T-cell (primary cell): ENCODE measurements around the gene HYDIN. TPM values are rescaled to one million over a fixed set of nuclear protein-coding genes. Genes with fewer than 3 reads are reported as not detected.
"Not testable (repeated sequence)": the region's sequence is repeated elsewhere in the genome, so short reads cannot be mapped to it uniquely, and the experiment has no call there.

ENCODE experiments used
- ATAC-seq, 4 experiments: fragments of 200-7000 bp in 3 of 4; fragments of 150-1000 bp in 1 of 4; cut with Tn5 transposase; replicated peaks in 1 of 4; 1 replicate in 3 of 4; 2 replicates in 1 of 4; pipeline ENCODE4 v1.10.0; 2021; ENCODE audit warnings: moderate library complexity in 3 of 4, mild to moderate bottlenecking in 2 of 4, moderate number of reproducible peaks in 1 of 4
- CTCF ChIA-PET, 2 donors: fragments of 300-600 bp; sonication (Branson Sonifier 250); formaldehyde crosslinking; loops; one replicate each; lab custom pipeline; 2022; ENCODE audit warnings: antibody characterized with exemption in 2 of 2; lab: Charles Lee
- POLR2A ChIA-PET, 2 donors: fragments of 300-600 bp; sonication (Branson Sonifier 250); formaldehyde crosslinking; loops; one replicate each; lab custom pipeline; 2022; ENCODE audit warnings: antibody characterized with exemption in 2 of 2; lab: Charles Lee
- DNase-seq, 35 experiments: peaks; one replicate each; pipeline versions ENCODE4 v3.0.0 to v3.0.0-alpha.2; 2013 to 2023
- H3K27ac ChIP-seq: one replicate; pipeline ENCODE4 v1.5.1; 2013; ENCODE audit warnings: low read length
- H3K27me3 ChIP-seq, 2 experiments: replicated peaks in 1 of 2; 1 replicate in 1 of 2; 2 replicates in 1 of 2; pipeline versions ENCODE4 v1.6.1 to v1.7.0; 2013; ENCODE audit warnings: low read length in 1 of 2, mixed read lengths in 1 of 2; ENCODE audit not compliant: control insufficient read depth in 2 of 2, insufficient read depth in 2 of 2; ENCODE audit errors: extremely low read depth in 1 of 2
- H3K36me3 ChIP-seq, 2 donors: 1 replicate in 1 of 2; 2 replicates in 1 of 2; pipeline versions ENCODE4 v1.6.1 to v1.7.0; 2013; ENCODE audit warnings: low read length in 1 of 2; ENCODE audit not compliant: control insufficient read depth in 2 of 2, insufficient read depth in 1 of 2; ENCODE audit errors: extremely low read depth in 1 of 2
- H3K4me1 ChIP-seq, 2 experiments: 1 replicate in 1 of 2; 2 replicates in 1 of 2; pipeline versions ENCODE4 v1.6.1 to v1.7.0; 2013; ENCODE audit warnings: low read length in 2 of 2, mixed read lengths in 1 of 2; ENCODE audit not compliant: insufficient read depth in 2 of 2, control insufficient read depth in 1 of 2; ENCODE audit errors: extremely low read depth in 1 of 2
- H3K4me3 ChIP-seq, 2 donors: 1 replicate in 1 of 2; 2 replicates in 1 of 2; pipeline versions ENCODE4 v1.5.1 to v1.7.0; 2013; ENCODE audit warnings: mild to moderate bottlenecking in 2 of 2, low read length in 1 of 2, moderate library complexity in 1 of 2; ENCODE audit not compliant: control insufficient read depth in 1 of 2; ENCODE audit errors: extremely low read depth in 1 of 2
- H3K9me3 ChIP-seq: 2 replicates; pipeline ENCODE4 v1.7.0; 2013
- H3K27ac Mint-ChIP-seq, 2 donors: one replicate each; pipeline ENCODE4 v1.8.0; 2020 to 2021; ENCODE audit warnings: mild to moderate bottlenecking in 2 of 2, mixed read lengths in 2 of 2
- H3K27me3 Mint-ChIP-seq, 2 donors: one replicate each; pipeline ENCODE4 v1.8.0; 2021 to 2022; ENCODE audit warnings: mixed read lengths in 2 of 2
- H3K36me3 Mint-ChIP-seq: one replicate; pipeline ENCODE4 v1.8.0; 2021; ENCODE audit warnings: mixed read lengths
- H3K4me1 Mint-ChIP-seq, 3 donors: one replicate each; pipeline ENCODE4 v1.8.0; 2020 to 2022; ENCODE audit warnings: mixed read lengths in 3 of 3, mild to moderate bottlenecking in 1 of 3
- H3K4me3 Mint-ChIP-seq, 3 donors: one replicate each; pipeline ENCODE4 v1.8.0; 2020 to 2022; ENCODE audit warnings: mild to moderate bottlenecking in 3 of 3, mixed read lengths in 3 of 3, moderate library complexity in 3 of 3
- H3K9me3 Mint-ChIP-seq, 3 donors: one replicate each; pipeline ENCODE4 v1.8.0; 2020 to 2022; ENCODE audit warnings: mixed read lengths in 3 of 3
- WGBS: methylation state at CpG from one replicate; pipeline ENCODE4 v1.1.5; 2013; ENCODE audit warnings: missing lambda C conversion rate; ENCODE audit not compliant: insufficient coverage; 5-methylcytosine and 5-hydroxymethylcytosine counted together
- total RNA-seq, 35 experiments: library from RNA in 6 of 35; stranded (reverse) in 6 of 35; fragments of 120-200 nt in 1 of 35; gene quantifications; one replicate each; pipeline versions ENCODE4 v1.2.1 to v1.2.4 and lab custom pipeline; 2013 to 2026

The HYDIN gene
- total RNA-seq, 5 donors from 2014 or later (not counting 1 experiment from before 2014, with no cell fraction given), result 0.41 to 1.2 (median 0.73) TPM; not detected in 2

GRCh38 chr16:70818088-70818487 lies 412.4 kb downstream of the HYDIN start:
- H3K27me3 ChIP-seq, DNase-seq, H3K4me3 Mint-ChIP-seq, CTCF ChIA-PET, H3K36me3 ChIP-seq, H3K27ac Mint-ChIP-seq, H3K4me1 ChIP-seq, H3K27ac ChIP-seq, ATAC-seq, H3K36me3 Mint-ChIP-seq, H3K4me1 Mint-ChIP-seq, H3K9me3 ChIP-seq, POLR2A ChIA-PET, H3K9me3 Mint-ChIP-seq, H3K27me3 Mint-ChIP-seq, H3K4me3 ChIP-seq: not testable (repeated sequence)
- WGBS, result no CpG with 5 or more reads among the region's 13 CpGs

GRCh38 chr16:70809392-70810060 lies 421.0 kb downstream of the HYDIN start:
- Mint-ChIP-seq H3K4me3 (no peak overlapping the region), H3K9me3 (no peaks in the 10 kb centered on the region), H3K36me3 (no peaks in the 10 kb centered on the region), H3K27me3 (peaks cover 8 to 32% of the 10 kb centered on the region in 2 donors), H3K27ac (no peak overlapping the region), H3K4me1 (no peaks in the 10 kb centered on the region)
- ChIA-PET CTCF (interaction anchor here in 1 of 2 donors (0.5 kb wide), 1 partner anchor 480 kb away, joined by 4 read pairs; the partner anchor contains the start of gene CMTR2), POLR2A (interaction anchor here in 1 of 2 donors (0.6 kb wide), 1 partner anchor 686 kb away, joined by 4 read pairs; no protein-coding TSS in a partner anchor)
- DNase-seq (no peak), ATAC-seq (no peak)
- H3K4me1 ChIP-seq, result no peaks in the 10 kb centered on the region
- no peaks in the 10 kb centered on the region for H3K9me3 ChIP-seq
- no peak overlapping the region for H3K27ac ChIP-seq
- no peaks in the 10 kb centered on the region for H3K36me3 ChIP-seq
- H3K27me3 ChIP-seq, result peaks cover 0 to 30% of the 10 kb centered on the region in 2 experiments
- WGBS, result 85% methylated on average over 6 of the region's 9 CpGs
- no peak overlapping the region for H3K4me3 ChIP-seq

GRCh38 chr16:70808371-70808770 lies 422.2 kb downstream of the HYDIN start:
- Mint-ChIP-seq H3K27me3 (peaks cover 8 to 32% of the 10 kb centered on the region in 2 donors), H3K4me3 (no peak overlapping the region), H3K4me1 (no peaks in the 10 kb centered on the region), H3K9me3 (peaks cover 0 to 6% (median 0%) of the 10 kb centered on the region in 3 donors), H3K36me3 (peaks cover 4% of the 10 kb centered on the region), H3K27ac (no peak overlapping the region)
- POLR2A ChIA-PET, result no interaction called here
- CTCF ChIA-PET, result interaction anchor here in 1 of 2 donors (0.5 kb wide), 1 partner anchor 153 kb away, joined by 4 read pairs; no protein-coding TSS in a partner anchor
- DNase-seq (no peak), ATAC-seq (no peak)
- Histone ChIP-seq H3K4me1 (no peaks in the 10 kb centered on the region), H3K9me3 (no peaks in the 10 kb centered on the region), H3K4me3 (no peak overlapping the region), H3K36me3 (no peaks in the 10 kb centered on the region), H3K27ac (no peak overlapping the region), H3K27me3 (peaks cover 0 to 30% of the 10 kb centered on the region in 2 experiments)

- Mint-ChIP-seq H3K9me3 (peaks cover 0 to 6% (median 0%) of the 10 kb centered on the region in 3 donors), H3K27ac (no peak overlapping the region), H3K4me1 (peaks cover 5 to 9% (median 8%) of the 10 kb centered on the region in 3 donors), H3K4me3 (no peak overlapping the region), H3K36me3 (peaks cover 4% of the 10 kb centered on the region), H3K27me3 (peaks cover 8 to 30% of the 10 kb centered on the region in 2 donors)
- POLR2A ChIA-PET, result no interaction called here
- DNase-seq (no peak), ATAC-seq (no peak)
- Histone ChIP-seq H3K9me3 (no peaks in the 10 kb centered on the region), H3K27me3 (peaks cover 0 to 28% of the 10 kb centered on the region in 2 experiments), H3K36me3 (no peaks in the 10 kb centered on the region), H3K4me3 (no peak overlapping the region), H3K27ac (no peak overlapping the region), H3K4me1 (peaks cover 0 to 3% of the 10 kb centered on the region in 2 experiments)
- CTCF ChIA-PET, result no interaction called here
- WGBS, result no CpG with 5 or more reads among the region's 3 CpGs
Measured at GRCh38 chr16:70805787-70806186, 424.7 kb downstream of the HYDIN start.

- no peak for DNase-seq
- no peak for ATAC-seq
- H3K4me1 ChIP-seq, result peaks cover 1 to 7% of the 10 kb centered on the region in 2 experiments
- H3K4me3 ChIP-seq, result no peak overlapping the region
- CTCF ChIA-PET, result no interaction called here
- no peak overlapping the region for H3K27ac ChIP-seq
- WGBS, result 57% methylated on average over 4 of the region's 6 CpGs
- Mint-ChIP-seq H3K9me3 (peaks cover 0 to 6% (median 0%) of the 10 kb centered on the region in 3 donors), H3K27ac (no peak overlapping the region), H3K27me3 (peaks cover 8 to 27% of the 10 kb centered on the region in 2 donors), H3K4me1 (peaks cover 8 to 12% (median 11%) of the 10 kb centered on the region in 3 donors), H3K36me3 (peaks cover 4% of the 10 kb centered on the region), H3K4me3 (no peak overlapping the region)
- no peaks in the 10 kb centered on the region for H3K36me3 ChIP-seq
- peaks cover 0 to 25% of the 10 kb centered on the region in 2 experiments for H3K27me3 ChIP-seq
- no peaks in the 10 kb centered on the region for H3K9me3 ChIP-seq
- POLR2A ChIA-PET, result no interaction called here
Measured at GRCh38 chr16:70805380-70805779, 425.1 kb downstream of the HYDIN start.

- ATAC-seq (no peak), DNase-seq (no peak)
- H3K27me3 Mint-ChIP-seq, result peaks cover 8 to 21% of the 10 kb centered on the region in 2 donors
- peaks cover 0 to 19% of the 10 kb centered on the region in 2 experiments for H3K27me3 ChIP-seq
- no peaks in the 10 kb centered on the region for H3K36me3 ChIP-seq
- H3K4me1 ChIP-seq, result peaks cover 8 to 10% of the 10 kb centered on the region in 2 experiments
- POLR2A ChIA-PET, result no interaction called here
- no CpG with 5 or more reads among the region's 2 CpGs for WGBS
- H3K9me3 Mint-ChIP-seq, result peaks cover 0 to 6% (median 0%) of the 10 kb centered on the region in 3 donors
- peaks cover 4% of the 10 kb centered on the region for H3K36me3 Mint-ChIP-seq
- no peak overlapping the region for H3K4me3 ChIP-seq
- no peak overlapping the region for H3K27ac Mint-ChIP-seq
- CTCF ChIA-PET, result no interaction called here
- peaks cover 14 to 18% (median 17%) of the 10 kb centered on the region in 3 donors for H3K4me1 Mint-ChIP-seq
- H3K4me3 Mint-ChIP-seq, result no peak overlapping the region
- no peaks in the 10 kb centered on the region for H3K9me3 ChIP-seq
- H3K27ac ChIP-seq, result no peak overlapping the region
Measured at GRCh38 chr16:70804734-70805169, 425.8 kb downstream of the HYDIN start.
